ENCODE data around the gene CDS1. TPM values are rescaled to one million over a fixed set of nuclear protein-coding genes. Genes with fewer than 3 reads are reported as not detected.

CDS1 gene
- total and polyA plus RNA-seq, 10 of the 15 experiments (the other 5 are each of a cell fraction or from before 2014, with no cell fraction given) = 0.03 TPM; not detected in 8

DNA sequence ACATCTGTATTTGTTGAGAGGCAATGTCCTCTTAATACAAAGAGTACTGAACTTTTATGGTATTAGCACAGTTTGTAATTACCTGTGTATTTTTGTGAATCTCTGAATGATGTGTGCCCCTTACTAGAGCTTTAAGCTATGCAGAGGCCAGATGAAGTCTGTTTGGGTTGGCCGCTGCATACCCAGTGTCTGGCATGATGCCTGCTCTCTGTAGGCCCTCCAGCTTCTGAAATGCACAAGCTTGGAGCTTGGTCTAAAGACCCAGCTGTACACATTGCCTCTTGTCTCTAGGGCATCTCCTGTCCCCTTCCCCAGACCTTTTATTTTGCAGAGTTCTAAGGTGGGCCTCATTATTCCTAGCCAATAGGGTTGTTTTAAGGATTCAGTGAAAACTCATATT, 68.6 kb downstream of the CDS1 start:
- Histone ChIP-seq H3K36me3 (ENCODE audit: control insufficient read depth in 2 of 2, insufficient read depth in 2 of 2, low read length in 1 of 2) (no peaks in the 10 kb centered on the region), H3K9ac (ENCODE audit: control insufficient read depth, insufficient read depth, low read length) (no peak overlapping the region), H3K27ac (ENCODE audit: control insufficient read depth, insufficient read depth) (no peak overlapping the region), H3K4me2 (ENCODE audit: control insufficient read depth, insufficient read depth) (no peak overlapping the region), H4K20me1 (ENCODE audit: control insufficient read depth, insufficient read depth) (no peaks in the 10 kb centered on the region), H3K9me3 (replicated peaks; ENCODE audit: control insufficient read depth, insufficient read depth, low read length) (no peaks in the 10 kb centered on the region), H3K4me1 (ENCODE audit: control insufficient read depth, insufficient read depth, low read length) (no peaks in the 10 kb centered on the region), H3K27me3 (replicated peaks in 1 of 2; ENCODE audit: control insufficient read depth in 2 of 2, insufficient read depth in 2 of 2, low read length in 1 of 2) (no peaks in the 10 kb centered on the region), H2AFZ (ENCODE audit: control insufficient read depth, low read depth, low read length) (no peak overlapping the region), H3K79me2 (ENCODE audit: control insufficient read depth, insufficient read depth, low read length) (no peaks in the 10 kb centered on the region), H3K4me3 (no peak overlapping the region)
- ATAC-seq (no peak), FAIRE-seq (no peak), DNase-seq (ENCODE audit: low read depth, low spot score) (no peak)
- TF ChIP-seq SPI1 (IDR thresholded peaks at IDR 0.05; ENCODE audit: borderline replicate concordance, insufficient read depth, low read depth, low read length) = no peak
- no peak for TF ChIP-seq BCL11A (IDR thresholded peaks at IDR 0.05; ENCODE audit: low read depth, low read length)
- TF ChIP-seq ZNF207 (IDR thresholded peaks at IDR 0.05; ENCODE audit: borderline replicate concordance) = no peak
- TF ChIP-seq MXI1 (IDR thresholded peaks at IDR 0.05; ENCODE audit: low read depth, low read length) = no peak
- TF ChIP-seq, protein P1, sequence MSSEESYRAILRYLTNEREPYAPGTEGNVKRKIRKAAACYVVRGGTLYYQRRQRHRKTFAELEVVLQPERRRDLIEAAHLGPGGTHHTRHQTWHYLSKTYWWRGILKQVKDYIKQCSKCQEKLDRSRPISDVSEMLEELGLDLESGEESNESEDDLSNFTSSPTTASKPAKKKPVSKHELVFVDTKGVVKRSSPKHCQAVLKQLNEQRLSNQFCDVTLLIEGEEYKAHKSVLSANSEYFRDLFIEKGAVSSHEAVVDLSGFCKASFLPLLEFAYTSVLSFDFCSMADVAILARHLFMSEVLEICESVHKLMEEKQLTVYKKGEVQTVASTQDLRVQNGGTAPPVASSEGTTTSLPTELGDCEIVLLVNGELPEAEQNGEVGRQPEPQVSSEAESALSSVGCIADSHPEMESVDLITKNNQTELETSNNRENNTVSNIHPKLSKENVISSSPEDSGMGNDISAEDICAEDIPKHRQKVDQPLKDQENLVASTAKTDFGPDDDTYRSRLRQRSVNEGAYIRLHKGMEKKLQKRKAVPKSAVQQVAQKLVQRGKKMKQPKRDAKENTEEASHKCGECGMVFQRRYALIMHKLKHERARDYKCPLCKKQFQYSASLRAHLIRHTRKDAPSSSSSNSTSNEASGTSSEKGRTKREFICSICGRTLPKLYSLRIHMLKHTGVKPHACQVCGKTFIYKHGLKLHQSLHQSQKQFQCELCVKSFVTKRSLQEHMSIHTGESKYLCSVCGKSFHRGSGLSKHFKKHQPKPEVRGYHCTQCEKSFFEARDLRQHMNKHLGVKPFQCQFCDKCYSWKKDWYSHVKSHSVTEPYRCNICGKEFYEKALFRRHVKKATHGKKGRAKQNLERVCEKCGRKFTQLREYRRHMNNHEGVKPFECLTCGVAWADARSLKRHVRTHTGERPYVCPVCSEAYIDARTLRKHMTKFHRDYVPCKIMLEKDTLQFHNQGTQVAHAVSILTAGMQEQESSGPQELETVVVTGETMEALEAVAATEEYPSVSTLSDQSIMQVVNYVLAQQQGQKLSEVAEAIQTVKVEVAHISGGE (CRISPR knock-in tag; IDR thresholded peaks at IDR 0.05) = no peak
- no peak for TF ChIP-seq TBL1XR1 (IDR thresholded peaks at IDR 0.05; ENCODE audit: low read depth, low read length)
- intact Hi-C loops (cut with micrococcal nuclease; ENCODE audit: unreplicated experiment) (no loop called here), in situ Hi-C loops (cut with MboI) (no loop called here)
- no TSS peak for BruUV-seq (replicated peaks)
- 0% methylated on average over 1 of the region's 1 CpG for WGBS (ENCODE audit: insufficient coverage, insufficient replicate concordance, low lambda C conversion rate, missing lambda C conversion rate)
- ChIA-PET POLR2A (no interaction called here), CTCF (no interaction called here), RAD21 (ENCODE audit: unreplicated experiment) (no interaction called here), SMC1A (ENCODE audit: uncharacterized antibody, unreplicated experiment) (no interaction called here)
